Measurements from ENCODE around the gene GLMP.

GRCh38 chr1:156342166-156342955 lies 46.9 kb upstream of the GLMP start:
- TF ChIP-seq CTCF (IDR thresholded peaks at IDR 0.05) (no peak), POLR2A (IDR thresholded peaks at IDR 0.05) (no peak)
